H1 (cell line): ENCODE measurements around the gene PINLYP. TPM values are rescaled to one million over a fixed set of nuclear protein-coding genes. Genes with fewer than 3 reads are reported as not detected.

Experiments
- KDM1A ChIP-seq: fragments of 200-600, 300-600 bp; sonication (generic); IDR thresholded peaks from 2 replicates; pipeline ENCODE4 v1.7.1; 2016; ENCODE audit warnings: mild to moderate bottlenecking, low read length, borderline replicate concordance
- YY1 ChIP-seq: IDR thresholded peaks from 2 replicates; pipeline ENCODE4 v1.6.1; 2011; ENCODE audit warnings: low read depth, mild to moderate bottlenecking, low read length
- polyA plus RNA-seq, 7 experiments: library from polyadenylated mRNA; depleted of rRNA in 3 of 7; stranded (reverse) in 5 of 7; unstranded in 2 of 7; fragments of >200 nt in 5 of 7; fragments of 200-250 nt in 2 of 7; gene quantifications; 1 replicate in 5 of 7; 2 replicates in 1 of 7; 4 replicates in 1 of 7; pipeline versions ENCODE4 v1.2.1 to v1.2.3, GENCODE V29; 2011 to 2013; ENCODE audit warnings: missing spikeins in 2 of 7, mixed read lengths in 2 of 7
- total RNA-seq: library from RNA; stranded (reverse); fragmentation: NEBNext Ultra II Directional; extraction: Animal tissue kit (Norgen Biotek cat#: 25700); gene quantifications from 2 replicates; pipeline ENCODE4 v1.2.1, GENCODE V29; 2021
- TF ChIP-seq, protein P1 (sequence below), 3 experiments: IDR thresholded peaks; 1 replicate in 2 of 3; 2 replicates in 1 of 3; pipeline versions ENCODE4 v1.5.1 to v1.6.1; 2011; ENCODE audit warnings: low read length in 3 of 3, mild to moderate bottlenecking in 3 of 3, inconsistent platforms in 2 of 3, low read depth in 1 of 3, moderate library complexity in 1 of 3; ENCODE audit not compliant: insufficient read depth in 1 of 3; ENCODE audit errors: control extremely low read depth in 1 of 3

PINLYP gene
- total and polyA plus RNA-seq, 2 of the 8 experiments (the other 6 are each of a cell fraction or from before 2014, with no cell fraction given), result 7.5 to 31.3 TPM

- TF ChIP-seq, protein P1, sequence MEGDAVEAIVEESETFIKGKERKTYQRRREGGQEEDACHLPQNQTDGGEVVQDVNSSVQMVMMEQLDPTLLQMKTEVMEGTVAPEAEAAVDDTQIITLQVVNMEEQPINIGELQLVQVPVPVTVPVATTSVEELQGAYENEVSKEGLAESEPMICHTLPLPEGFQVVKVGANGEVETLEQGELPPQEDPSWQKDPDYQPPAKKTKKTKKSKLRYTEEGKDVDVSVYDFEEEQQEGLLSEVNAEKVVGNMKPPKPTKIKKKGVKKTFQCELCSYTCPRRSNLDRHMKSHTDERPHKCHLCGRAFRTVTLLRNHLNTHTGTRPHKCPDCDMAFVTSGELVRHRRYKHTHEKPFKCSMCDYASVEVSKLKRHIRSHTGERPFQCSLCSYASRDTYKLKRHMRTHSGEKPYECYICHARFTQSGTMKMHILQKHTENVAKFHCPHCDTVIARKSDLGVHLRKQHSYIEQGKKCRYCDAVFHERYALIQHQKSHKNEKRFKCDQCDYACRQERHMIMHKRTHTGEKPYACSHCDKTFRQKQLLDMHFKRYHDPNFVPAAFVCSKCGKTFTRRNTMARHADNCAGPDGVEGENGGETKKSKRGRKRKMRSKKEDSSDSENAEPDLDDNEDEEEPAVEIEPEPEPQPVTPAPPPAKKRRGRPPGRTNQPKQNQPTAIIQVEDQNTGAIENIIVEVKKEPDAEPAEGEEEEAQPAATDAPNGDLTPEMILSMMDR (IDR thresholded peaks at IDR 0.05; ENCODE audit: control extremely low read depth in 1 of 3, insufficient read depth in 1 of 3, low read depth in 1 of 3, low read length in 3 of 3), result no peak
- TF ChIP-seq YY1, result no peak
- TF ChIP-seq KDM1A, result no peak
- TF ChIP-seq, all 59 proteins: peak for 0
These were observed 24.0 kb upstream of the PINLYP start (continued) for GRCh38 chr19:43551399-43552197.
